Fibroblast of the conjunctiva (primary cell): ENCODE measurements around the gene GPR84.
A peak's percentile ranks its signal among the peaks of the same experiment; 100 is the strongest.

Experiments used
- DNase-seq: peaks from one replicate; pipeline ENCODE4 v3.0.0-alpha.2; 2010; ENCODE audit warnings: low read depth

GPR84 gene

DNA sequence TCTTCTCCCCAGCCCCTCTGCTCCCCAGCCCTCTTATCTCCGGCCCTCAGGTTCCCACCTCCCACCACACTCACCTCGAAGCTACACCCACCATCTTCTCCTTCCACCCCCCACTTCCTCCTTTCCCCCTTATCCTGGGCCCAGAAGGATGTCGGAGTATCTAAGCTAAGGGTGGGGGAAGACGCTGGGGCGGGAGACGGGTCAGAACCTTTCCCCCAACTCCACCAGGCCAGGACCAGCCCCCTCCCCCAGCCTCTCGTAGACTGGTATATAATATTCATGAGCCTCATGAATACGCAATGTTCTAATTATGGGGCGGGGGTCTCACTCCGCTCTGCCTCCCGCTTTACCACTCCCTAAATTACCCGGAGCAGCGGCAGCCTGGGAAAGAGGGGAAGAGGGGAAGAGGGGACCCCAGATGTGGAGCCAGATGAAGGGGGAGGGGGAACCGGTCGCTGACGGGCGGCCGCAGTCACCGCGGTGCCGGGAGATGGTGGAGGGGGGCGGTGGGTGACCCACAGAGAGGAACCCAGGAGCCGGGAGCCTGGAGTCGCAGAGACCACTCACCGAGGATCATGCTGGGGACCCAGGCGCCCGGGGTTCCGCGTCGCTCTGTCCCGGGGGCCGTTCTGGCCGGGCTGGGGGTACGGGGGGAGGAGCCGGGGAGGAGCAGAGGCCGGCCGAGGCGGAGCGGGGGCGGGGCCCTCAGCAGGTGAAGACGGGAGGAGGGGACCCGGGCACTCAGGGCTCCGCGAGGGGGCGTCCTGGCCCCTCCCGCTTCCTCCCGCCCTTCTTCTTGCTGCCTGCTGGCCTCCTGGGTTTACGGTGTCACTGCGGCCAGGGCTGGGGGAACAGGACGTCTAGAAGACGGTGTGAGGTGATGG is 26.6 kb upstream of the GPR84 start:
- no peak for DNase-seq

- no peak for DNase-seq
These were observed 25.9 kb upstream of the GPR84 start for GRCh38 chr12:54390176-54390667.

- DNase-seq: no peak
These were observed 25.4 kb upstream of the GPR84 start for GRCh38 chr12:54389607-54390175.

- DNase-seq: no peak
These were observed 24.8 kb upstream of the GPR84 start for GRCh38 chr12:54389134-54389508.

GRCh38 chr12:54388237-54389133 is 24.2 kb upstream of the GPR84 start:
- no peak for DNase-seq

GRCh38 chr12:54387114-54387467 is 22.8 kb upstream of the GPR84 start:
- no peak for DNase-seq

GRCh38 chr12:54386403-54387113 is 22.3 kb upstream of the GPR84 start:
- DNase-seq: no peak

GRCh38 chr12:54385251-54385914 is 21.1 kb upstream of the GPR84 start:
- no peak for DNase-seq

- DNase-seq: no peak
These were observed 20.3 kb upstream of the GPR84 start, which contains the start of gene ZNF385A for GRCh38 chr12:54384591-54385041. TSS of gene ZNF385A (minus strand) at chr12:54384733. CDS start at chr12:54384514, 219 bp downstream.

DNA sequence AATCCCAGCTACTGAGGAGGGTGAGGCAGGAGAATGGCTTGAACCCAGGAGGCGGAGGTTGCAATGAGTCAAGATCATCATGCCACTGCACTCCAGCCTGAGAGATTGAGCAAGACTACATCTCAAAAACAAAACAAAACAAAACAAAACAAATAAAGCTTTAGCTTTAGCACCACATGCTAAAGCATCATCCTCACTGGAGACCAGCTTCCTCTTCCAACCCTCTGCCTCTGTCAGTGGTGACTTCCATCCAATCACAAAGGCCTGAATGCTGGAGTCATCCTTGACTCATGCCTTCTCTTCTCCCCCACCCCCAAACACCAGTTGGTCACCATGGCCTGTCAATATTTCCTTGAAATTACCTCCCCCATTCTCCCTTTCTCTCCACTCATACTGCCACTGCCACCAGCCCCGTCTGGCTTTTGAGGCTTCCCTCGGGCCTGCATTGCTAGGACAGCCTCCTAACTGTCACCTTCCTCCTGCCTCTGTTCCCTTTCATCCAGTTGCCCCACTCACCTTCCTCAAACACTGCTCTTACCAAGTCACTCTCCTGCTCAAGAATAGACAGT is 18.8 kb upstream of the GPR84 start:
- peak; percentile 93 for DNase-seq

GRCh38 chr12:54381136-54381535 is 16.9 kb upstream of the GPR84 start:
- no peak for DNase-seq

- peak; percentile 76 for DNase-seq
These were observed 15.3 kb upstream of the GPR84 start for GRCh38 chr12:54379398-54380201.

- no peak for DNase-seq
These were observed 14.6 kb upstream of the GPR84 start for GRCh38 chr12:54378796-54379397.

- no peak for DNase-seq
These were observed 13.7 kb upstream of the GPR84 start for GRCh38 chr12:54377797-54378515.

DNA sequence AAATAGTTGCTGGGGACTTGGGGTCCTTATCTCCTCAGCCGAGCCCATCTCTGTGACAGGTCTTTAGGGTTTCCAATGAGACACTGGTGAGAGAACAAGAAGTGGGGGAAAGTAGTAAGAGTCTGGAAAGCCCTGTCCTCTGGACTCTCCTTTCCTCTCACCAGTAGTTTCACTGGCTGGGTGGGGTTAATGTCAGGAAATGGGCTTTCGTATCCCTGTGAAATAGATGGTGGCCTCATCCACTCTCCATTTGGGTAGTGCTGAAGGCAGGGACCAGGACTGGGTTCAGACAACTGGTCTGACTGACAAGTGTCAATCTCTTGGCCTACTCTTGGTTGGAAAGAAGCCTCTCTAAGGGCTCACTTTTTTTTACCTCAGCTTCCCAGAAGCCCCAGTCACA is 12.7 kb upstream of the GPR84 start:
- DNase-seq: no peak

- no peak for DNase-seq
These were observed 12.3 kb upstream of the GPR84 start for GRCh38 chr12:54376596-54376995.

GRCh38 chr12:54375259-54375579 is 10.9 kb upstream of the GPR84 start:
- DNase-seq: no peak

- no peak for DNase-seq
These were observed 10.4 kb upstream of the GPR84 start for GRCh38 chr12:54374562-54375258.
